Bronchial epithelial cell (primary cell): ENCODE results near the gene MACROD1. TPM values are rescaled to one million over a fixed set of nuclear protein-coding genes. Genes with fewer than 3 reads are reported as not detected.

Experiments used
- DNase-seq: peaks from one replicate; pipeline ENCODE4 v3.0.0-alpha.2; 2010; ENCODE audit warnings: low read depth
- FAIRE-seq: peaks from 2 replicates; lab custom pipeline; 2011; peaks lifted over from hg19 to GRCh38; lab: Jason Lieb, UNC
- H3K27me3 ChIP-seq: 2 replicates; pipeline ENCODE4 v1.5.1; 2011; ENCODE audit warnings: low read length; ENCODE audit not compliant: control insufficient read depth, insufficient read depth
- H3K36me3 ChIP-seq: 2 replicates; pipeline ENCODE4 v1.5.1; 2011; ENCODE audit warnings: low read length; ENCODE audit not compliant: control insufficient read depth, insufficient read depth
- H3K4me3 ChIP-seq: 2 replicates; pipeline ENCODE4 v1.5.1; 2011; ENCODE audit warnings: mild to moderate bottlenecking, low read depth, low read length, control low read depth
- CTCF ChIP-seq: IDR thresholded peaks from 2 replicates; pipeline ENCODE4 v1.5.1; 2011; ENCODE audit warnings: mild to moderate bottlenecking, moderate library complexity, low read length, control low read depth, inconsistent platforms; ENCODE audit not compliant: insufficient read depth, severe bottlenecking
- total RNA-seq: library from RNA; depleted of rRNA; stranded (reverse); fragments of >200 nt; gene quantifications from 2 replicates; pipeline ENCODE4 v1.2.1, GENCODE V29; 2014

Gene MACROD1
- total RNA-seq, 1 donor from 2014 or later = 17.9 TPM

- FAIRE-seq = no peak
- Histone ChIP-seq H3K36me3 (no peaks in the 10 kb centered on the region), H3K4me3 (no peak overlapping the region), H3K27me3 (peaks cover 9% of the 10 kb centered on the region)
- TF ChIP-seq CTCF = no peak
- DNase-seq = no peak
Observed at GRCh38 chr11:64102005-64102738, 63.7 kb downstream of the MACROD1 start.

GRCh38 chr11:64101461-64101860 is 64.5 kb downstream of the MACROD1 start:
- no peak for TF ChIP-seq CTCF
- DNase-seq (no peak), FAIRE-seq (no peak)
- H3K27me3 ChIP-seq = peaks cover 9% of the 10 kb centered on the region
- no peak overlapping the region for H3K4me3 ChIP-seq
- H3K36me3 ChIP-seq = no peaks in the 10 kb centered on the region

GRCh38 chr11:64100782-64101353 is 65.0 kb downstream of the MACROD1 start:
- no peak for DNase-seq
- Histone ChIP-seq H3K27me3 (peaks cover 11% of the 10 kb centered on the region), H3K4me3 (no peak overlapping the region), H3K36me3 (no peaks in the 10 kb centered on the region)
- TF ChIP-seq CTCF = no peak
- FAIRE-seq = no peak

GRCh38 chr11:64100360-64100759 is 65.6 kb downstream of the MACROD1 start:
- Histone ChIP-seq H3K36me3 (no peaks in the 10 kb centered on the region), H3K4me3 (no peak overlapping the region), H3K27me3 (peaks cover 11% of the 10 kb centered on the region)
- DNase-seq = no peak
- FAIRE-seq = no peak
- peak; percentile 14 for TF ChIP-seq CTCF

GRCh38 chr11:64099436-64099835 is 66.5 kb downstream of the MACROD1 start:
- H3K4me3 ChIP-seq = no peak overlapping the region
- FAIRE-seq = no peak
- no peak for DNase-seq

More at GRCh38 chr11:64099436-64099835, 66.5 kb downstream of the MACROD1 start:
- Histone ChIP-seq H3K27me3 (peaks cover 11% of the 10 kb centered on the region), H3K36me3 (no peaks in the 10 kb centered on the region)
- TF ChIP-seq CTCF = no peak
